HL-60 (cell line): ENCODE results near the gene PRKD2.

Source experiments
- GABPA ChIP-seq: IDR thresholded peaks from 2 replicates; pipeline ENCODE4 v1.6.1; 2012; ENCODE audit warnings: low read depth
- POLR2AphosphoS5 ChIP-seq: IDR thresholded peaks from 2 replicates; pipeline ENCODE4 v1.6.1; 2012; ENCODE audit warnings: low read depth
- SPI1 ChIP-seq: IDR thresholded peaks from 2 replicates; pipeline ENCODE4 v1.6.1; 2012; ENCODE audit warnings: low read depth, mild to moderate bottlenecking, borderline replicate concordance
- TF ChIP-seq, protein P1 (sequence below): IDR thresholded peaks from one replicate; pipeline ENCODE4 v1.5.1; 2011; ENCODE audit warnings: low read length, control low read depth, inconsistent platforms; ENCODE audit not compliant: insufficient read depth

DNA sequence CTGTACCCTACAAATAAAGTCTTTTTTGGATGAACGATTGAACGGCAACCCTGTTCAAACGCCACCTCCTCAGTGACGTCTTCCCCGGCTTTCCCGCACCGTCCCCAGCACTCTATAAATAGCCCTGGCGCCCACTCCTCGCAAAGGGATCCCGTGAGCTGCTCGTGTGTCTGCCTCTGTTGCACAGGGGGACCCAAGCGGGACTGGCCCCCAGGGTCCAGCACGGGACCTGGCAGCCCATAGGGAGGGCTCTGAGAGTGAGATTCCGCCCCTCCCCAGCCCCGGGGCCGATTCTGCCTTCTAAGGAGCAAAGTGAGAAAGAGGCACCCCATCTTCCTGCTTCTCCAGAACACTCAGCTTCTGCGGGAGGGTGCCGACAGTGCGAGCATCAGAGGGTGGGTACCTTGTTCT is 20.9 kb upstream of the PRKD2 start:
- TF ChIP-seq, protein P1, sequence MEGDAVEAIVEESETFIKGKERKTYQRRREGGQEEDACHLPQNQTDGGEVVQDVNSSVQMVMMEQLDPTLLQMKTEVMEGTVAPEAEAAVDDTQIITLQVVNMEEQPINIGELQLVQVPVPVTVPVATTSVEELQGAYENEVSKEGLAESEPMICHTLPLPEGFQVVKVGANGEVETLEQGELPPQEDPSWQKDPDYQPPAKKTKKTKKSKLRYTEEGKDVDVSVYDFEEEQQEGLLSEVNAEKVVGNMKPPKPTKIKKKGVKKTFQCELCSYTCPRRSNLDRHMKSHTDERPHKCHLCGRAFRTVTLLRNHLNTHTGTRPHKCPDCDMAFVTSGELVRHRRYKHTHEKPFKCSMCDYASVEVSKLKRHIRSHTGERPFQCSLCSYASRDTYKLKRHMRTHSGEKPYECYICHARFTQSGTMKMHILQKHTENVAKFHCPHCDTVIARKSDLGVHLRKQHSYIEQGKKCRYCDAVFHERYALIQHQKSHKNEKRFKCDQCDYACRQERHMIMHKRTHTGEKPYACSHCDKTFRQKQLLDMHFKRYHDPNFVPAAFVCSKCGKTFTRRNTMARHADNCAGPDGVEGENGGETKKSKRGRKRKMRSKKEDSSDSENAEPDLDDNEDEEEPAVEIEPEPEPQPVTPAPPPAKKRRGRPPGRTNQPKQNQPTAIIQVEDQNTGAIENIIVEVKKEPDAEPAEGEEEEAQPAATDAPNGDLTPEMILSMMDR = no peak
- TF ChIP-seq POLR2AphosphoS5 = no peak
- TF ChIP-seq SPI1 = no peak
- TF ChIP-seq GABPA = no peak
